Fibroblast of the aortic adventitia (primary cell): ENCODE measurements around the gene ZSCAN10. TPM values are rescaled to one million over a fixed set of nuclear protein-coding genes. Genes with fewer than 3 reads are reported as not detected.
"Not testable (repeated sequence)": the region's sequence is repeated elsewhere in the genome, so short reads cannot be mapped to it uniquely, and the experiment has no call there.

Experiments used
- DNase-seq: peaks from one replicate; pipeline ENCODE4 v3.0.0-alpha.2; 2010; ENCODE audit warnings: low read depth
- H3K4me3 ChIP-seq: 2 replicates; pipeline ENCODE4 v1.5.1; 2011; ENCODE audit warnings: low read depth, mild to moderate bottlenecking, control low read depth, low read length, moderate library complexity
- total RNA-seq: library from RNA; depleted of rRNA; stranded (reverse); fragments of >200 nt; gene quantifications from 2 replicates; pipeline ENCODE4 v1.2.3, GENCODE V29; 2012; ENCODE audit warnings: low replicate concordance
- TF ChIP-seq, protein P1 (sequence below): IDR thresholded peaks from 2 replicates; pipeline ENCODE4 v1.5.1; 2011; ENCODE audit warnings: mild to moderate bottlenecking, low read length, control low read depth, inconsistent platforms; ENCODE audit not compliant: insufficient read depth

ZSCAN10 gene
- total RNA-seq, 1 donor: not detected

DNA sequence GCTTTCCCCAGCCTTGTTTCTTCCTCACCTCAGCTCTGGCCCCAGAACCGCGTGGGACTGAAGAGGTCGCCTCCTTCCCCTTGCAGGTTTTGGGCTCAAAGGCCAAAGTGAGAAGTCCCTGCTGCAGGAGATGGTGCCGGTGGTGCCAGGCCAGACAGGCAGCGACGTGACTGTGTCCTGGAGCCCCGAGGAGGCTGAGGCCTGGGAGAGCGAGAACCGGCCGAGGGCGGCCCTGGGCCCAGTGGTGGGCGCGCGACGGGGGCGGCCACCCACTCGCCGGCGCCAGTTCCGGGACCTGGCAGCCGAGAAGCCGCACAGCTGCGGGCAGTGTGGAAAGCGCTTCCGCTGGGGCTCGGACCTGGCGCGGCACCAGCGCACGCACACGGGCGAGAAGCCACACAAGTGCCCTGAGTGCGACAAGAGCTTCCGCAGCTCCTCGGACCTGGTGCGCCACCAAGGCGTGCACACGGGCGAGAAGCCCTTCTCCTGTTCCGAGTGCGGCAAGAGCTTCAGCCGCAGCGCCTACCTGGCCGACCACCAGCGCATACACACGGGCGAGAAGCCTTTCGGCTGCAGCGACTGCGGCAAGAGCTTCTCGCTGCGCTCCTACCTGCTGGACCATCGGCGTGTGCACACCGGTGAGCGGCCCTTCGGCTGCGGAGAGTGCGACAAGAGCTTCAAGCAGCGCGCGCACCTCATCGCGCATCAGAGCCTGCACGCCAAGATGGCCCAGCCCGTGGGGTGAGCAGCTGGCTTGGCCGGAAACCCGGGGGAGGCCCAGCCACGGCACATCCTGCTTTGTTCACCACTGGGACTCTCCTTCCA lies 41.7 kb upstream of the ZSCAN10 start:
- TF ChIP-seq, protein P1, sequence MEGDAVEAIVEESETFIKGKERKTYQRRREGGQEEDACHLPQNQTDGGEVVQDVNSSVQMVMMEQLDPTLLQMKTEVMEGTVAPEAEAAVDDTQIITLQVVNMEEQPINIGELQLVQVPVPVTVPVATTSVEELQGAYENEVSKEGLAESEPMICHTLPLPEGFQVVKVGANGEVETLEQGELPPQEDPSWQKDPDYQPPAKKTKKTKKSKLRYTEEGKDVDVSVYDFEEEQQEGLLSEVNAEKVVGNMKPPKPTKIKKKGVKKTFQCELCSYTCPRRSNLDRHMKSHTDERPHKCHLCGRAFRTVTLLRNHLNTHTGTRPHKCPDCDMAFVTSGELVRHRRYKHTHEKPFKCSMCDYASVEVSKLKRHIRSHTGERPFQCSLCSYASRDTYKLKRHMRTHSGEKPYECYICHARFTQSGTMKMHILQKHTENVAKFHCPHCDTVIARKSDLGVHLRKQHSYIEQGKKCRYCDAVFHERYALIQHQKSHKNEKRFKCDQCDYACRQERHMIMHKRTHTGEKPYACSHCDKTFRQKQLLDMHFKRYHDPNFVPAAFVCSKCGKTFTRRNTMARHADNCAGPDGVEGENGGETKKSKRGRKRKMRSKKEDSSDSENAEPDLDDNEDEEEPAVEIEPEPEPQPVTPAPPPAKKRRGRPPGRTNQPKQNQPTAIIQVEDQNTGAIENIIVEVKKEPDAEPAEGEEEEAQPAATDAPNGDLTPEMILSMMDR: no peak
- no peak overlapping the region for H3K4me3 ChIP-seq
- DNase-seq: no peak

DNA sequence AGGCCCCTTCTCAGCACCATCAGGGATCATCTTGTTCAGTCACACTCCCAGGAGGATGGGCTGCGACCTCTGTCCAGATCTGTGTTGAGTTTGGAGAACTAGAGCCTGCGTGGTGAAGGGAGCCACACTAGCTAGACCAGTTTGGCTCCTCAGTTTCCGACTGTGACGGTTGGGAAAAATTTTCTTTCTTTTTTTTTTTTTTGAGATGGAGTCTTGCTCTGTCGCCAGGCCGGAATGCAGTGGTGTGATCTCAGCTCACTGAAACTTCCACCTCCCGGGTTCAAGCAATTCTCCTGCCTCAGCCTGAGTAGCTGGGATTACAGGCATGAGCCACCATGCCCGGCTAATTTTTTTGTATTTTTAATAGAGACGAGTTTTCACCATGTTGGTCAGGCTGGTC lies 40.5 kb upstream of the ZSCAN10 start:
- H3K4me3 ChIP-seq, DNase-seq: not testable (repeated sequence)

DNA sequence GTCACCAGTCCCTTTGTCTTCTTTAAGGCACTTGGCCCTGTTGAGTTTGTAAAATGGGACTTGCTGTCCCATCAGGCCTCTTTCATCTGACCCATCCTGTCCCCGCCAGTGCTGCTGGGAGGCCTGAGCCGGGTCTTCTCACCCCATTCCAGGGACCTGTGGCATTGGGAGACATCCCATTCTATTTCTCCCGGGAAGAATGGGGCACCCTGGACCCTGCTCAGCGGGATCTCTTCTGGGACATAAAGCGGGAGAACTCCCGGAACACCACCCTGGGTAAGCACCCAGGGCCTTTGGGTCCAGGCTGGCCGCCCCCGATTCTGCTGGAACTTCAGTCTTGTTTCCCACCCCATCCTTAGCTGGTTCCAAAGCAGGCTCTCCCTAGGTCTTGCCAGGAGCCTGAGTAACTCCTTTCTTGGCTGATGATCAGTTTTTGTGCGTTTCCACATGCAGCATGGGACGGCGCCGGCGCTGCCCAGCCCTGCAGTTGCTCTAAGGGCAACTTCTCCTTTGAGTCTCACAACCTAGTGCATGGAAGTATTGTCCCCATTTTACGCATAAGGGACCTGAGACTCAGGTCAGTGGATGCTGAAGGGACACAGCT lies 39.8 kb upstream of the ZSCAN10 start:
- TF ChIP-seq, protein P1: no peak
- no peak for DNase-seq

DNA sequence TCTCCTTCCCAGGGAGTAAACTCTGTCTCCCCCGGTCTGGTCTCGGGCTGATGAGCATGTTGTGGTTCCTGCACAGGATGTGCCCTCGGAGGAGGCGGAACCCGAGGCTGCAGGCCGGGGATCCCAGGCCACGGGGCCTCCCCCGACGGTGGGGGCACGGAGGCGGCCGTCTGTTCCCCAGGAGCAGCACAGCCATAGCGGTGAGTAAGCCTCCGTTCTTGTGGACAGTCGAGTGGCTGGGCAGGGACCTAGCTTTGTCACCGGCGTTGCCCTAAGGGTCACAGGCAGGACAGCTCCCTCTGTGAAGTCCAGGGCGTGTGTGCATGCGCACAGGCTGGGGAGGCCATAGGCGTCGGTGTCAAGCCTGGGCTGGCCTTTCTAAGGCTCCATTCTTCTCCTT lies 39.2 kb upstream of the ZSCAN10 start:
- no peak for DNase-seq
- H3K4me3 ChIP-seq: no peak overlapping the region
- TF ChIP-seq, protein P1: no peak

More for the DNA sequence above, 39.8 kb upstream of the ZSCAN10 start:
- H3K4me3 ChIP-seq: no peak overlapping the region

DNA sequence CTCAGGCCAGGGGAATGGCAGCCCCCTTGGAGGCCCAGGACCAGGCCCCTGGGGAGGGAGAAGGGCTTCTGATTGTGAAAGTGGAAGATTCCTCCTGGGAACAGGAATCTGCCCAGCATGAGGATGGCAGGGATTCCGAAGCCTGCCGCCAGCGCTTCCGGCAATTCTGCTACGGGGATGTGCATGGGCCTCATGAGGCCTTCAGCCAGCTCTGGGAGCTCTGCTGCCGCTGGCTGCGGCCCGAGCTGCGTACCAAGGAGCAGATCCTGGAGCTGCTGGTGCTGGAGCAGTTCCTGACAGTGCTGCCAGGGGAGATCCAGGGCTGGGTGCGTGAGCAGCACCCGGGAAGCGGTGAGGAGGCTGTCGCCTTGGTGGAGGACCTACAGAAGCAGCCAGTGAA lies 38.2 kb upstream of the ZSCAN10 start:
- DNase-seq: no peak
- TF ChIP-seq, protein P1: no peak
- H3K4me3 ChIP-seq: no peak overlapping the region

DNA sequence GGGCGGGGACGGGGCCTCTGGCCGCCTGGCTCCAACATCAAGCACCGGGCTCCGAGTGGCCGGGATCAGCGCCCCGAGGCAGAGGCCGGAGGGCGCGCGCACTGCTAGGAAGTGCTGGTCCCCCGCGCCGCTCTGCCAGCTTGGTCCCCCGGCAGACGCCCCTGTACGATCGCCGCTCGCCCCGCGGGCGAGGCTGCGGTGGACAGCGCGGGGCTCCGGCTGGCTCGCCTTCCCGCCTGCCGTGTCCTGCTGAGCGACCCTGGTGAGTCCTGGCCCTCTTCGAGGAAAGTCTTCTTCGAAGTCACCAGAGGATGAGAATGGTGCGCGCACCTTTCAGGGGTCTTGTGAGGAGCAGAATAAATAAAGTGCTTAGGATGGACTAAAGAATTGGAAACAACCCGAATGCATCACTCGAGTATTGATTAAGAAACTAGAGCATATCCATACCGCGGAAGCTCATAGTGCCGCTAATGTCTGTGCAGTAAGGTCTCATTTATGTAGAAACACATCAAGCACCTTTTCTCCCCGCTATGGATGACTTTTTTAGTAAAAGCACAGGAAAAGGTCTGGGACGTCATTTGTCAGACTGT lies 36.1 kb upstream of the ZSCAN10 start:
- TF ChIP-seq, protein P1: no peak
- peak overlapping the region; percentile 83 for H3K4me3 ChIP-seq
- DNase-seq: peak; percentile 22

DNA sequence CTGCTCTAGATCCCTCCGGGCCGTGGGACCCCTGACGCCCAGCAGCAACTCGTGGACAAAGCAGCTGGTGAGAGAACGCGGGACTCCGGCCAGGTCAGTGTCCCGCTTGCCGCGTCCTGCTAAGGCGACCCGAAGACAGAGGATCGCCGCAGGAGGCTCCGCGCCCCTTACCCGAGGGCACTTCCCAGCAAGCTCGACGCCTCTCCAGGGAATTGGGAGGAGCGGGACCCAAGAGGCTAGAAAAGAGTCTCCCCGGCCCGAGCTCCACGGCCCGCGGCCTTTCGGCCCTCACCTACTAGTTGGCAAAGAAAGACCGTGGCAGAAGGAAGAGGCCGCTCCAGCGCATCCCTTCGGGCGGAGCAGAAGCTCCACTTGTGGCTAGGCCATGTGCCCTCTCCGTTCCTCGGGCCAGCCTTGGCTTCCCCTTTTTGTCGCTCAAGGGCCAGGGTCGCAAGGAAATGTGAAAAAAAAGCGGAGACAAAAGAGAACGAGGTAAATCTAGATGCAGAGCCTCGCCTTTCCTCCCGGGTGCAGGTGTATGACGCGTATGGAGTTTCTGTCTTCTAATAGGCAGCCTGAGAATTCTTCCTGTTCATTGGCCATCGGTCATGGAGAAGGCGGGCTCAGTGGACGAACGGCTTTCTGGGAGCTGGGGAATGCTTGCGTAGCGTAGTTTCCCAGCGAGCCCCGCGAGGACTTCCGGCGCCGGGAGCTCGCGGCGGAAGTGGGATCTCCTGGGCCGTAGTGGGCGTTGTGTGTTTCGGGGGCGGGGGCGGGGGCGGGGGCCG lies 35.4 kb upstream of the ZSCAN10 start, which contains the start of gene ZNF213:
Gene ZNF213, plus strand, starts transcription at position 692 of the 788 bp plus-strand sequence. CDS start 2,252 bp downstream, outside the sequence.
- TF ChIP-seq, protein P1: no peak
- peak within 1 kb of the TSS; percentile 83 for H3K4me3 ChIP-seq
- peak; percentile 97 for DNase-seq
